ENCODE measurements around the gene MPEG1.

MPEG1 gene

DNA sequence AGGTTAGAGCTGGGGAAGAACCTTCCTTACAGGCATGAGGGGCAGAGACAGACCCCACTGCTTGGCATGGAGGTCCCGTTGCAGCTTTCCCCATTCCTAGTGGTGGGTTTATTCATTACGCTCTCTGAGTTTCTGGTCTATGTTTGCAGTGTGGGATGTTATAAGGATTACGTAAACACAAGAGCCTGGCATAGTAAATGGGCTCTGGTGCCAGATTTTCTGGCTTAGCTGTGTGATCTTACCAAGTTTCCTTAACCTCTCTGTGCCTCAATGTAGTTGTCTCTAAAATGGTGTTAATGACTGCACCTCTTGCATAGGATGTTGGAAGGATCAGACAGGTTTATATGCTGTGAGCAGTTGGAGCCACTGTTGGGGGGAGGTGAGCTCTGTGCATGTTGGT, 25.7 kb downstream of the MPEG1 start:
- DNase-seq: no peak

DNA sequence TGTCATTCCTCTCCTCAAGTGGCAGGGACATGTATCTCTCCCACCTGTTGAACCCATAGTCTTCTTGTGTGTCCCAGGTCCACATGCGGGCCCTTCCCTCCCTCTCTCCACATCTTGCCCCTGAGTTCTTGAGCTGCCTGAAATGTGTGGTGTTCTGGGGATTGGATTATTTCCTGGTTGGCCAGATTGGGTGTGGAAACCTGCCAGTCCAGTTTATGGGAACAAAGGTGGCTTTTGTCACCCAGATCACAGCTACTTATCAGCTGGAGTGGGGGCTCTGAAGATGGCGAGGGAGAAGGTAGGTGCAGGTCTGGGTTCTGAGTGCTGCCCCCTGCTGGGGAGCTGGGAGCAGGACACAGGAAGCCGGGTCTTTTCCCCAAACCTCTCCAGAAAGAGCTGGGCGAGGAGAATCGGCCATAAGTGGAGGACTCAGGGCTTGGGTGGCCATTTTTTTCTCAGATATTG, 26.6 kb downstream of the MPEG1 start:
- no peak for DNase-seq

DNA sequence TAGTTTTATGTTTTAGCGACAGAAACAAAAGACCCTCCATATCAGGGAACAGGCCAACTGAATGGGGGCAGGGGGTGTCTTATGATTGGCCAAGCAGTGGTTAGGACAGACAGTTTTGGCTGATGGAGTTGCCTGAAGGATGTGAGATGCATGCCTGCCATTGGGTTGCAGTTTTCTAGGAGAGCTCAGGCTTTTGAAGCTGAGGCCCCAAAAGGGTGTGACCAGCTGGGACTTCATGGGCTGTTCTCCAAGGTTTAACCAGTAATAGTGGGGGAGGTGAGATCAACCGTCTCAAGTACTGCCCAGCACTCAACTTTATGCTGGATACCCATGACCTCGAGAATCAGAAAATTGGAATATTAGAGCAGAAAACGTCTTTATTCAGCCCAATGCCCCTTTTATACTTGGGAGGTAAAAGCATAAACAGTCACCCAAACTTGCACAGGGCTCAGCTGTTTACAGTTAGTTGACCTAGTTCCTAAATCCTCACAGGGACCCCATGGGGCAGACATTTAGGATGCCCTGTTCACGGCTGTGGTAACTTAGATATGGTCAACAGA, 27.3 kb downstream of the MPEG1 start:
- DNase-seq: no peak

DNA sequence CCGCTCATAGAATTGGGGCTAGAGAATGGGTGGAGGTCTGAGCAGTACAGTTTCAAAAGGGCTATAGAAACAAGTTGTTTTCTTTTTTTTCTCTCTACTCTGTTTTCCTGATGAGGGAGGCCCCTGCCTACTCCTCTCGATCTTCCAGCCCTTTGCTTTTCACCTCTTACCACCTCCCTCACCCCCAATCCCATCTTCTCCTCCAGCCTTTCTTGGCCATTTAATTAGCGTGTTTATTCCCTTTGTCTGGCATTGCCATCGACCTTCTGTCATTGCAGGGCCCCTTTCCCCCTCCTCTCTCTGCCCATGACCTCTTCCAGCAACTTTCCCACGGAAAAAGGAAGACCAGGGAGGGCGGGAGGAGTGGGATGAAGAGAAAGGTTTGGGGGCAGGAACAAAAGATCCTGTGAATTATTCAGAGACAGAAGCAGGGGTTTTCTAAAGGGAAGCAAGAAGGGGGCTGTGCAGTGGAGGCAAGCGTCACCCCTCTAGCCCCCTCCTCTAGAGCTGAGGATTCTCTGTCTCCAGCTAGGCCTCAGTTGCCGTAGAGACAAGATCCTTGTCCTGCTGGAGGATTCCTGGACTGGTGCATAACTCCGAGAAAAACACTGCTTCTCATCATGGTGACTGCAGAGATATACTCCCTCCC, 27.9 kb downstream of the MPEG1 start:
- no peak for DNase-seq

DNA sequence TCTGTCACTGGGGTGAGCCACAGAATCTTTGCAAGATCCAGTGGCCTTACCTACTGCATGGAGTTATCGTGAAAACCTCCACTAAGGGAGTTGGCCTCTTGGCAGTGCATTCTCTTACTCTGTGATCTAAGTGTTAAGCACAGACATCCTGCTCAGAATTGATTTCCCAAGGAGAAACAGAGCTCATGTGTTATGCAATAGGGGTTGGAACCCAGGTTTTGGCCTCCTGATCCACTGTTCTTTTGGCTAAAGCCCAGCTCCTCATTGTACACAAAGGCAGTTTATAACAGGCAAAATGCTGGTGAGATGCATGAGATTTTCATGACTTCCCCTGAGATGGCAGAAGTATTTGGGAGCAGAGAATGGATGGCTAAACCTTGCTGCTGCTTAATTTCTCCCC, 29.0 kb downstream of the MPEG1 start:
- DNase-seq: no peak

DNA sequence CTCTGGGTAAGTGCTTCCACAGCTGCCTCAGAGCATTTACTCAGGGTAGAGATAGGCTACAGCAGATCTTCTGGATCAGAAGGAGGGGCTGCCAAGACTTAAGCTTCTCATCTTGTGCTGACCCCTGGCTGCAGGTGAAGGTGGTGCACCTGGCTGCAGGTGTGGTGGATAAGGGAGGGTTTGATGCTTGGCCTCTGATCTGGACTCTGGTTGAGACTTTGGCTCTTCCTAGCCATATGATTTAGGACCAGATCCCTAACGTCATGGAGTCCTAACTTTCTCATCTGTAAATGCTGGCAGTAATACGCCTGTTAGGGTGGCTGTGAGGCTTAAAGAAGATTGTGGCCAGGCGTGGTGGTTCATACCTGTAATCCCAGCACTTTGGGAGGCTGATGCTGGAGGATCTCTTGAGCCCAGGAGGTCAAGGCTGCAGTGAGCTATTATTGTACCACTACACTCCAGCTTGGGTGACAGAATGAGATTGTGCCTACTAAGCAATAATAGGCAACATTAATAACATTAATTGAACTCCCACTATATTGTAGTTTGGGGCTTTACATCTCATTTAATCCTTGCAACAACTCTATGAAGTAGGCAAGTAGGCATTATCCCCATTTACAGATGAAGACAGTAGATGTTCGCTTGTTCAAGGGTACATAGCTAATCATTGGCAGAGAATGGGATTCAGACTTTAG, 30.1 kb downstream of the MPEG1 start:
- no peak for DNase-seq

DNA sequence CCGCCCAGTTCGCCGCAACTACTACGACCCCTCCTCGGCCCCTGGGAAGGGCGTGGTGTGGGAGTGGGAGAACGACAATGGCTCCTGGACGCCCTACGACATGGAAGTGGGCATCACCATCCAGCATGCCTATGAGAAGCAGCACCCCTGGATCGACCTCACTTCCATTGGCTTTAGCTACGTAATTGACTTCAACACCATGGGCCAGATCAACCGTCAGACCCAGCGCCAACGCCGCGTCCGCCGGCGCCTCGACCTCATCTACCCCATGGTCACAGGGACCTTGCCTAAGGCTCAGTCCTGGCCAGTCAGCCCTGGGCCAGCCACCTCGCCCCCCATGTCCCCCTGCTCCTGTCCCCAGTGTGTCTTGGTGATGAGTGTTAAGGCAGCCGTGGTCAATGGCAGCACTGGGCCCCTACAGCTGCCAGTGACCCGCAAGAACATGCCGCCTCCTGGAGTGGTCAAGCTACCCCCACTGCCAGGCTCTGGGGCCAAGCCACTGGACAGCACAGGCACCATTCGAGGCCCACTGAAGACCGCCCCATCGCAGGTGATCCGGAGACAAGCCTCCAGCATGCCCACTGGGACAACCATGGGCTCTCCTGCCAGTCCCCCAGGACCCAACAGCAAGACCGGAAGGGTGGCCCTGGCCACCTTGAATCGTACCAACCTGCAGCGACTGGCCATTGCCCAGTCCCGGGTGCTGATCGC, 30.8 kb downstream of the MPEG1 start:
- no peak for DNase-seq

DNA sequence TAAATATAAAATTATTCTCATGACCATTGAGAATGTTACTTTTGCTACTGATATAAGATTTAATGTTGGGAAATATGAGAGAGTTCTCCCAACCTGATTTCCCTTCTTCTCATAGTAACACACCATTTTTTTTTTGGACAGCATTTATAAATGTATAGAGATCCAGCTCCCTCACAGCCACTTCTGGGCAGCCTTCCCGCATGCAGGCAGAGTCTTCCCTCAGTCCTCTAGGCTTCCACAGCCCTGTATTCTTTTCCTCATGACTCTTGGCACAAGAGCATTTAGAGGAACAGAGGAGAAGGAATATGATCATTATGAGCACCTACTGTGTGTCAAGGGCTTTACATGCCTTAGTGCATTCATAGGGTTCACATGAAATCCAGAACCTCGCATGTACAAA, 31.8 kb downstream of the MPEG1 start:
- no peak for DNase-seq

DNA sequence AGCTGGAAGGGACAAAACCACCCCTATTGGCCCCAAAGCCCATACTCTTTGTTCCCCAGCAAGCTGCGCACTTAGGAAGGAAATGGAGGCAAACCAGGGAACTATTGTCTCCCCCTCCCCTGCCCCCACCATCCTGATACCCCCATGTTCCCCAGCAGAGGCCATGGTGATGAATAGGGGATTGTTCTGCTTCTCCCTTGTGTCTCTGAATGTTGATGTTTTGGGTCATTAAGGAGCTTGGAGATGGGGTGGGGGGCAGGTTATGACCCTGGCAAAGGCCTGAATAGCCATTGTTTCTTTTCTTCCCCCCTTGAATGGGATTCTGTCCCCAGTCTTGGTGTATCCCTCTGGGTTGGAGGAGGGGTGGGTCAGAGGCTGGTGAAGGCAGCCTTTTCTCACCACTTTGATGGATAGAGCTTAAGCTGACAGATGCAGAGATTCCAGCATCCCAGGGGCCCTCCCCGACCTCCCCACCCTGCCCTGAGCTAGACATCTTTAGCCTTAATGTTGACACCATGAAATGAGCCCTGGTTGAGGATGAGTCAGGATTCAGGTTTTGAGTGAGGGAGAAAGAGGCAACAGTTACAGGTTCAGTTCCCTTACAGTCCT, 32.5 kb downstream of the MPEG1 start:
- DNase-seq: no peak

DNA sequence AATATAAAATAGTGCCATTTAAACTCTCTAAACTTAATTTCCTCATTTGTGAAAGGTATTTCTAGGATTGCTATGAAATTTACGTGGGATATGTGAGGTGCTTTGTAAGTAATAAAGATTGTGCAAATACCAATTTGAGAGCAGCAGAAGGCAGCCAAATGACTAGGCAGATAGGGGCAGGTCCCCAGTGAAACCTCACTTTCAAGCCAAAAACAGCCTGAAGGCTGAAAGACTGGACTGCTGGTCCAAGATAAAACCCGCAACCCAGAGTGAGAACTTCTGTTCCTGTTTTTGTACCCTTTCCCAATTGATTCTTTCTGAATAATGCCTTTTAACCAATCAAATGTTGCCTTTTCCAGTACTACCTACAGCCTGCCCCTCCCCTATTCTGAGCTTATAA, 33.6 kb downstream of the MPEG1 start:
- no peak for DNase-seq

DNA sequence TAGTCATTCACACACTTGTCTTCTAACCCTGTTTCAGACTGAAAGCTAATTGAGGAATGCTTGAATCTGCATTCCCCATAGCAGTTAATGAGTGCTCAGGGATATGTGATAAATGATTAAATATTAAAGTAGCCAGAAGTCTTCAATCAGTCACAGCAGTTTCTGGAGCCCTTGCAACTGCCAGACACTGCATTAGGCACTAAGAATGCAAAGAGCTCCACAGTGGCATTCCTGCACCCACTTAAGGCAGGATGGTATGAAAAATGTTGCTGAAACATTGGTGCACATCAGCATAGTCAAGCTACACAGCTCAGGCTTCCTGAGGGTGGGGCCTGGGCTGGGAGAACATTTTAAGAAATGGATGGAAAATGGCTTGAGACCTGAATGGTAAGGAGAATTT, 34.3 kb downstream of the MPEG1 start:
- no peak for DNase-seq

DNA sequence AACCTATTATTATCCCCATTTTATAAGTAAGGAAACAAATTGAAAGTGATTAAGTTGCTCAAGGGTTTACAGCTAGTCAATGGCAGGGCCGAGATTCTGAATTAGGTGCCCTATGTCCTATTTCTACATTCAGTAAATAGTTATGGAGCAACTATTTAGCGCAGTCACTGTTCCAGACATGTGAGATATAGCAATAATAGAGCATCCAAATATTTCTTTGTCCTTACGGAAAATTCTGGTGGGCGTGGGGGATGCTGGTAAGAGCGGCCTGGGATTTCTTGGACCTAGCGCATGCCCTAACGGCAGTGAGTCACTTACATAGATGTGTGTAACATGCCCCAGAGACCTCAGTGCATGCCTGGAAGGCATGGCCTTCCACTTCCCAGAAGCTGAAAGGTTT, 36.4 kb downstream of the MPEG1 start:
- DNase-seq: no peak

DNA sequence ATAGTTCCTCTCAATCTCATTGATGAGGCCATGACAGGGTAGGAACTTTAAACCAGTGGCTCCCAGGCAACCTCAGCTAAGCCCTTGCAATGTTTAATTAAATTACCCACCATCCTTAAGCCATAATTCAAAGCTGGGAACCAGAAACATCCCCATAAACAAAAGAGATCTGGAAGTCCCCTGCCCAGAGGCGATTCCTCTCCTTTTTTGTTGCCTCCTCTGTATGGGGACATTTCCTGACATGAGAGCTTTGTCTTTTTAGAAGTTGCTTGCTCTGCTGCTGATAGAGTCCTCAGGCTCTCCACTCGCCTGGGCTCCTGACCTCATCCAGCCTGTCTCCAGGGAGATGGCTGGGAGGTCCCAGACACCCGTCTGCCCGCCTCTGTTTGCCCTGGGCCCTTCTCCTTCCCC, 37.6 kb downstream of the MPEG1 start:
- DNase-seq: no peak

DNA sequence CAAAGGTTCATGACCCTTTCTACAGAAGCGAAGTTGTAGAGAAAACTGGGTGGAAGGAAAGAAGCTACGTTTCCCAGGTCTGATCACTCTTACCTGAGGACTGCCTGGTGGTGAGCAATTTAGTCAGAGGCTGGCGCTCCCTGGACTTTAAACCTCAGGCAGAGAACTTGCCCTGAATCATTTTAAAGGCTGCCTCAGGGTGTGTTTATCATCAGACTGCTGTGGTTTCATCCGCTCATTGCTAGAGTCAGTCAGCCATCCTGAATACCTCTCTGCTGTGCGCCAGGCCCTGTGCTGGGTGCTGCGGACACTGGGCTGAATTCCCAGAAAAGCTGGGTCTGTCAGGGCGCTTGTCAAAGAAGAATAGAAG, 38.1 kb downstream of the MPEG1 start:
- no peak for DNase-seq

DNA sequence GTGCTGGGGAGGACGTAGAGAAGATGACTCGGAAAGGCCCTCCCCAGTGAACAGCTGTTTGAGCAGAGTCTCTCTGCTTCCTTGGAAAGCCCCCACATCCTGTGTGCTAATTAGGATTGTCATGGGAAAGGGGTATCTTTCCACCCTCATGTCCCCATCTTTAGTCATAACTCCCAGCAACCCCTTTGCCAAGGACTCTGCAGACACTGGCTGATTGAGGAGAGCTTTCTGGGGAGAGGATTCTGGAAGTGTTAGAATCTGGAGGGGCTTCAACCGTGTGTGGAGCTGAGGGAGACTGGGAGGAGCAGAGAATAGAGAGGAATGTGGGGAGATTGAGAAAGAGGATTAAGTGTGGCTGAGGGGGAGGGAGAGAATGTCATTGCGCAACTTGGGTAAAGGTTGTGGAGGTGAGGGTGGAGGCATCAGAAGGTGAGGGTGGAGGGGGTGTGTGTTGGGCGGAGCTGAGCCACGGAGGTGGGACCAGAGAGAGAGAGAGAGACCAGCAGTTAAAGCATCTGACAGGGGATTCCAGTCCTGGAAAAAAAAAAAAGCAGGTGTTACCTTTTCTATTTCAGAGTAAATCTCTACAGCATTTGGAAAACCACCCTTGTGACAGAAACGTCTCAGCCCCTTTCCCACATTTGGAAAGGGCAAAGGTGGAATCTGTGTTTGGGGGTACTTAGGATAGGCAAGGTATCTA, 38.6 kb downstream of the MPEG1 start:
- DNase-seq: no peak

DNA sequence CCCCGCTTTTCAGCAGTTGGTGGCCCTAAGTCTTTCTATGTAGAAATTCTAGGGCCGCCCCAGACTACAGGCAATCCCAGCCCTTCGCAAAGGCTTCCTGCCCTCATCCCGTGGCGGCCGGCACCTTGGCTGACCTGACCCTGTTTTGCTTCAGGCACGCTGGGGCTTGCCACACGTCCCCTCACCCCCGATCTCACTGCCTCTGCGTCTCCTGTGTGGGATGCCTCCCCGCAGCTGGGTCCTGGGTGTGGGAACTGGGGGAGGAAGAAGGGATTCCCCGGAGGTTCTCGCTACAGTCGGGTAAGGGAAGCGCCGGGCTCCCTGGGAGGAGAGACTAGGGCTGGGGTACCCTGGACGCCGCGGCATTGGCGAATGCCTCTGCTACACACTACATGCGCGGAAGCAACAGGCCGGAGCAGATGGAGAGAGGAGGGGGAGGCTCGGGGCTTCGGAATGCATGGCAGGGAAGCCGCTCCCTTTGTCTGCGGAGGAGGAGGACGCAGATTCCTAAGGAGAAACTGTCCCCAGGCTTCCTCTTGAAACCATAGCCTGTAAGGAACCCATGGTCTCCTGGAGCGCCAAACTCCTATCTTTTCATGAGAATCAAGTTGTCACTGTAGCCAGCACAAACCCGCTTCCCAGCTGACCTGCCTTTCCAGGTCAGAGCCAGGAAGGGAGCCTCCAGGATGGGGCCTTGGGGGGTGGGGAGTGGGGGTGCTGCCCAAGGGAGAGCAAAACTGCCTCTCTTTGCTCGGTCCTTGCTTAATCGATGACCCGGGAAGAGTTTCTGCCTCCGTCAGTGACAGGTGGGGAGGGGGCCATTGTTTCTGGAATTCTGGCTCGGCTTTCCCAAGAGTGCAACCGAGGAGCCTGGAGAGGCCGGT, 39.4 kb downstream of the MPEG1 start:
- DNase-seq: no peak

DNA sequence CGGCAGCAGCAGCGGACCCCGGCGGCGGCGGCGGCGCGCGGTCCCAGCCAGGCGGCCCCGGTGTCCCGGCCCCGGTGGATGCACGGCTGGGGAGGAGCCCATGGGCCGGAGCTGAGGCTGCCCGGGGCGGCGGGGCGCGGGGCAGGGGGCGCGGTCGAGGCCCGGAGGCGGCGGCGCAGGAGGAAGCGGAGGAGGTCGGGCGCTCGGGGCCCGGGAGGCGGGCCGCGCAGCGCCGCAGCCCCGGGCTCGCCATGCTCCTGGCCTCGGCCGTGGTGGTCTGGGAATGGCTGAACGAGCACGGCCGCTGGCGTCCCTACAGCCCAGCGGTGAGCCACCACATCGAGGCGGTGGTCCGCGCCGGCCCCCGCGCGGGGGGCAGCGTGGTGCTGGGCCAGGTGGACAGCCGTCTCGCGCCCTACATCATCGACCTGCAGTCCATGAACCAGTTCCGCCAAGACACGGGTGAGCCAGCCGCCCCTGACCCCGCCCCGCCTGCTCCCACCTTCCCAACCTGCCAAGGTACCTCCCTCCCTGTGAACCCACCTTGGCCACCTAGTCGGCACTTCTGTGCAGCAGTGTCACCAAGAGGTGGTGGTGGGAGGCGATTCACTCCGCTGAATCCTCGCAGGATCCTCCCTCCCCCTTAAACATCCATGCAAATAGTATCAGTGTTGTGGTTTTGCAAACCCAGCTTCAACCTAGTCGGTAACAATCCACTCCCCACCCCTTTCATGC, 40.2 kb downstream of the MPEG1 start:
- DNase-seq: no peak

DNA sequence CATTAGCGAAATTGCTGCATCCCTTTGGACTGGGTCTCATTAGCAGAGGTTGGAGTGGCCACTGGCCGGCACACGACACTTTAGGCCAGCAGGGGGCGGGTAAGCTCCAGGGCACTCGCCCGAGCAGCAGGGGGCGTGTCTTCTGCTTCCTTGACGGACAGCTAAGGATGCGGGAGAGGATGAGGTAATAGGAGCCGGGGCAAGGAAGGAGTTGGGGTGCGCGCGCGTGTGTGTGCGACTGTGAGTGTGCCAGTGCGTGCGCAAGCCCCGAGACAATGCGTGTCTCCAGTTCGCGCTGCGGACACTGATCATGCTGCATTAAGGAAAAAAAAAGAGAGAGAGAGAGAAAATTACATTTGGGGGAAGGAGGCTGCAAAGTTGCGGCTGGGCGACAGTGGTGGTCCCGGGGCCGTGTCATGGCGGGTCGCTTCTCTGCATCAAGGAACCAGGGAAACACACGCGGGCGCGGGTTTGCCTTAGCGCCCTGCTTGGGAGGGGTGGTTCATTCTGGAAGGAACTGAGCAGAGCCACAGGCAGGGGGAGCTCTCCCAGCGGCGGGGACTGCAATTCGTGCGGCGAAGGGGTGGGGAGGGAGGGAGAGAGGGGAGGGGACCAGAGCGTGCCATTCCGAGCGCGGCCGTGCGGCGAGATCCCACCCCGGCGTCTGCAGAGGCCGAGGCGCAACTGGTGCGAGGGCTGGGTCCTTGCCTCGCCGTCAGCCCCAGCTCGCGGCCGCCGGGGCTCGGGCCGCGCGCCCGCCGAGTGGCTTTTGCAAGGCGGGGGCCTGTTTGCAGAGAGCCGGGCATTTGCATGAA, 41.0 kb downstream of the MPEG1 start, which contains the start of gene DTX4:
TSS of gene DTX4 (plus strand) at position 625 of the 815 bp plus-strand sequence. CDS start 464 bp downstream, outside the sequence.
- DNase-seq: peak; percentile 89

DNA sequence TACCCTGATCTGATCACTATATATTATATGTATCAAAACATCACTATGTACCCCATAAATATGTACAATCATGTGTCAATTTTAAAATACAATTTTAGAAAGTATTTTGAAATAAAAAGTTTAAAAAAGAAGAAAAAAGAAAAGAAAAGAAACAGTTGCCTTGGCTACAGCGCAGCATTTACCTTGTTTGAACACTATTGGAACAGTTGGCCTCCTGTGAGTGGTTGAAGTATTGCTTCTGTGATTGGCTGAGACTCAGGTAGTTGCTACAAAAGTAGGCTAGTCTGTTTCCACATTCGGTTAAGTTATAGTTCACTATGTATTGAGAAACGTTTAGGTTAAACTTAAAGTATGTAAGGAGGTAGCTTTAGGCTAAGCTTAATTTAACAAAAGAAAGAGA, 48.7 kb downstream of the MPEG1 start:
- DNase-seq: no peak

Data from KG1 (cell line).